Measurements from ENCODE around the gene NOCT.
"Not testable (repeated sequence)": the region's sequence is repeated elsewhere in the genome, so short reads cannot be mapped to it uniquely, and the experiment has no call there.

The NOCT gene

DNA sequence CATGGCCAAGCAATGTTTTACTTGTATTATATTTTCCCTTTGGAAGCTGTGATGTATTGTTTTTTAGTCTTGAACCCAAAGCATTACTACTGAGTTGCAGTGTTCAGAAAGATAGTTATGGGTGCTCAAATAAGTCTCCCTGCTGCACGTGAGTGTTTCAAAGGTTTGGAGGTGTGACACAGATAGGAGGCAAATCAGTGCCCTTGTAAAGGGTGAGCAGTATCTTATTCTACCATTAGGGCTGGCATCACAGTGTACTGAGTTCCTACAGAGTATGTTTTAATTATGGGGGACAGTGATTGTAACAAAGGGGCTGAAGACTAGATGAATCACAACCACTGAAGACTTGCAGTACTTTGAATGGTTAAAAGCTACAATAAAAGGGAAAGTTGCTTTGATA, 38.3 kb downstream of the NOCT start:
- no peak for DNase-seq

DNA sequence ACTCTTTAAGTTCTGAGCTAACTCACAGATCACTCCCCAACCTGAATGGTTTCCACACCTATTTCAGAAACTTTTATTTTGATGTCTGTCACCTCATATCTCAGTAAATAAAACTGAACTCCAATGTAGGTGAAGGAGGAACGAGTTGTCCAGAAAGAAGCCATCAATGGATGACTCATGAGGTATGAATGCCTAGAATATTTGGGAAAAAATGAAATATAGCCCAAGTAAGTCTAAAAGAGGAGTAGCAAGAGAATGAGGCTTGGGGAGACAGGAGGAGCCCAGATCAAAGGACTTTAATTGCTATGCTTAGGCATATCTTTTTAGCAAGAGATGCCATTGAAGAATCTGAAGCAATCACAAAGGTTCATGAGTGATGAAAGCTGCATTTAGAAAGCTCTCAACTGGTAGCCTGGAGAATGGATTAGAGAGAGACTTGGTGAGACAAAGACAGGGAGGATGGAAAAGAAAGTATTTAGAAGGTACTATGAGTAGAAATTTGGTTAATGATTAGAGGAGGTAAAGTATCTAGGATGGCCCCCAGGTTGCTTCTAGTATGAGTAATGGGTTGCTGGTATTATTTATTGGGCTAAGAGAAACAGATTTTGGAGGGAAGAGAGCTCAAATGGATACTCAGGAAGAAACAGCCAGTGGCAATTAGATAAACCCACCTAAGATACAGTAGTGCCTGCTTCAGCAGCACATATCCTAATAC, 39.4 kb downstream of the NOCT start:
- no peak for DNase-seq

- DNase-seq, result not testable (repeated sequence)
Observed at GRCh38 chr4:139059026-139059425, 43.4 kb downstream of the NOCT start.

- DNase-seq, result no peak
Observed at GRCh38 chr4:139060591-139060990, 45.0 kb downstream of the NOCT start.

- DNase-seq, result no peak
Observed at GRCh38 chr4:139076016-139076744, 60.6 kb downstream of the NOCT start.

GRCh38 chr4:139077567-139078355, 62.2 kb downstream of the NOCT start:
- DNase-seq, result no peak

GRCh38 chr4:139078926-139079325, 63.3 kb downstream of the NOCT start:
- DNase-seq, result no peak

DNA sequence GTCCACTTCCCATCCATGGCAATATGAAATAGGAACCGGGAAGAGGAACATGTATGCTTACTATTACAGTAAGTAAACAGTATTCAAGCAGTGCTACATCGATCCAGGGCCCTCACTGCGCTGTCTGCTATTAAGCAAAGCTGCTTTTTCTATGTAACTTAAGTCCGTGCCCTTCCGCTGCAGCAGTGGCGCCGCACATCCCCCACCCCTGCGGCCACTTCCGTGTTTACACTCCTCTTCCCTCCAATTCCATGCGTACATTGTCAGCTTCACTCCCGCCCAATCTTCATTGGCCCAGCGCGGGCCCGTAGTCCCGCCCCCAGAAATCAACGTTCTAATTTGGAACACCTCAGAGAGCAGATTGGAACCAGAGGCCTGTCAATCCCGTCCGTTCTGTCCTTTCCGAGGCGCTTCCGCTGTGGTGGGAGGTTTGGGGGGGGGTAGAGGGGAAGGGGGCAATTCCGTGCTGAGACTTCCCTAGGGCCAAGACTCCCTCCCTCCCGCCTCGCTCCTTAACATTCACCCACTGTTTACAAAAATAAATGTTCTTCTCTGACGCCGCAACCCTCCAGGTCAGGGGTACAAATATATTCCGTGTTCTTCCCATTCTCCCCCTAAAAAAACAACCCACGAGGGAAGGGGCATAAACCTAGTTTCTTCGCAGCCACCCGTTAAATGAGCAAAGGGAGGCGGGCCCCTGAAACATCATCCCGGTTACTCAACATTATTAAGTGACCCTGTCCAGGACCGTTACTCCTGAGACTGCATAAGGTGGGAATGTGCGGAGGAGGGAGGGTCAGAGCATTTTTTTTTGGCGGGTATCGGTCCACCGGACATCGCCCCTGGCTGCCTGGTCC, 67.4 kb downstream of the NOCT start:
- DNase-seq, result peak; percentile 96 to 99 (median 97)

DNA sequence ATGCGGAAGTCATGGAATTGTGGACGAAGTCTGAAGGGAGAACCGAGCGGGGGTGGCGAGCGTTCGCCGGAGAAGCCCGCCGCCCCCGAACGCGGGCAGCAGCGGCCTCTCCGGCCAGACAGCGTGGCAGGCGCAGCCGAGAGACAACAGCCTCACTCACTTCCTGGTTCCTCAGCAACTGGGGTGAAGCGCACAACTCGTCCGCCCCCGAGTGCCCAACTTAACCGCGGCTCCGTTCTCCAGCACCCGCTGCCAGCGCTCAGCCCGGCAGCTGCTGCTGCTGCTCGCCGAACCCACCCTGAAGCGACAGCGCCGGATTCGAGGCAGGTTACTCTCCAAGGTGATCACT, 68.0 kb downstream of the NOCT start:
- DNase-seq, result peak; percentile 75 to 89 (median 86)

- DNase-seq, result peak; percentile 87 to 95 (median 91)
Observed at GRCh38 chr4:139083956-139084803, 68.6 kb downstream of the NOCT start.

- DNase-seq, result no peak
Observed at GRCh38 chr4:139084804-139085093, 69.2 kb downstream of the NOCT start.

DNA sequence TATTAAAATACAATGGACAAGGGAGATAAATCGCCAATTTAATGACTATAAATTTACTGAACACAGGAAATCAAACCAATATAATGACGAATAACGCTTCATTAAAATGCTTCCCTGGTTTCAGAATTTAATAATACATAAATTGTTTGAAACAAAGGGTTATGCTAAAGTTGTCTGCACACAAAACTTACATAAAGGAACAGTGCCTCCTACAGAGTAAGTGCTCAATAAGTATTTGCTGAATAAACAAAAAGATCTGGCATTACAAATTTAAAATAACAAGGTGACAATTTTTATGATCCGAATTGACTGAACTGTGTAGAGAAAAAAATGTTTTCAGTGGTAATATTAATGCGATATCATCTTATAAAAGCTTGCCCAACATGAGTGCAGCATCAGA, 69.6 kb downstream of the NOCT start:
- DNase-seq, result peak in 3 of 4 experiments; percentile 3 to 37 (median 28)

DNA sequence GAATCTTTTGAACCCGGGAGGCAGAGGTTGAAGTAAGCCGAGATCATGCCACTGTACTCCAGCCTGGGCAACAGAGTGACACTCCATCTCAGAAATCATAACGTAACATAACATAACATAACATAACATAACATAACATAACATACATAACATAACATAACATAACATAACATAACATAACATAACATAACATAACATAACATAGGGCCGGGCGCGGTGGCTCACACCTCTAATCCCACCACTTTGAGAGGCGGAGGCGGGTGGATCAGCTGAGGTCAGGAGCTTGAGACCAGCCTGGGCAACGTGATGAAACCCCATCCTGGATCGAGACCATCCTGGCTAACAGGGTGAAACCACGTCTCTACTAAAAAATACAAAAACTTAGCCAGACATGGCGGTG, 76.7 kb downstream of the NOCT start:
- no peak for DNase-seq
